ENCODE results near the gene KLF13. TPM values are rescaled to one million over a fixed set of nuclear protein-coding genes. Genes with fewer than 3 reads are reported as not detected.
A peak's percentile ranks its signal among the peaks of the same experiment; 100 is the strongest.

KLF13 gene
- total RNA-seq, 1 donor: 58.6 TPM

DNA sequence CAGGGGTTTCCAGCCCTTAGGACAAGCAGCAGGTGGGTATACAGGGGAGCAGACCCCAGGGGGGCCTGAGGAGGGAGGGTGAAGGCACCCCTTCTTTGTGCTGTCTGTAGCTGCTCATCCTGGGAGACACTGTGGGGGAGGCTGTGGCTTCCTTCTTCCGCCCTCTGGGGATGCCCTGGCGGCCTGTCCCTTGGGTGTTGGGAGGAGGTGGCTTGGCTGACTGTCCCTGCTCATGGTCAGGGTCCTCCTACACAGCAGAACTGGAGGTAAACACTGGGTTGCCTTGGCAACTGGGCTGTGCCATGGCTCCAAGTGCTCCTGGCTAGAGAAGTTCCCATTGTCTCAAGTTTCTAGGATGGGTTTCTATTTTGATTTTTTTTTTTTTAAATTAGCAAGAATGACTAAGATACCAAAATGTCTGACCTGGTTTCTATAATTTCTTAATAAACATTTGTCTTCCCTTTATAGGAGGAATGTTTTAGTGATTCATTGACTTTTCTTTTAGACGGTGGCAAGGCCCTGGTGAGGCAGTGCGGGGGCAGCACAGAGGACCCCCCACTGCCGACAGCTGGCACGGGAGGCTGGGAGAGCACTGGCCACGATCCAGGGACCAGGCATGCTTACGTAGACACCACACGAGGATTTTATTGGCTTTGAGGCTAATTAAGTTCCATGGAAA, 12.4 kb downstream of the KLF13 start:
- no peaks in the 10 kb centered on the region for H3K36me3 ChIP-seq (ENCODE audit: insufficient read depth, low read length)
- peak overlapping the region; percentile 76 for H3K4me2 ChIP-seq (ENCODE audit: insufficient read depth, low read length)
- peaks cover 78% of the 10 kb centered on the region for H4K20me1 ChIP-seq (ENCODE audit: insufficient read depth, low read length)
- H3K27me3 ChIP-seq (ENCODE audit: insufficient read depth, low read length): no peaks in the 10 kb centered on the region
- H3K79me2 ChIP-seq (ENCODE audit: insufficient read depth, low read length): peaks cover 94% of the 10 kb centered on the region
- TF ChIP-seq, protein P1, sequence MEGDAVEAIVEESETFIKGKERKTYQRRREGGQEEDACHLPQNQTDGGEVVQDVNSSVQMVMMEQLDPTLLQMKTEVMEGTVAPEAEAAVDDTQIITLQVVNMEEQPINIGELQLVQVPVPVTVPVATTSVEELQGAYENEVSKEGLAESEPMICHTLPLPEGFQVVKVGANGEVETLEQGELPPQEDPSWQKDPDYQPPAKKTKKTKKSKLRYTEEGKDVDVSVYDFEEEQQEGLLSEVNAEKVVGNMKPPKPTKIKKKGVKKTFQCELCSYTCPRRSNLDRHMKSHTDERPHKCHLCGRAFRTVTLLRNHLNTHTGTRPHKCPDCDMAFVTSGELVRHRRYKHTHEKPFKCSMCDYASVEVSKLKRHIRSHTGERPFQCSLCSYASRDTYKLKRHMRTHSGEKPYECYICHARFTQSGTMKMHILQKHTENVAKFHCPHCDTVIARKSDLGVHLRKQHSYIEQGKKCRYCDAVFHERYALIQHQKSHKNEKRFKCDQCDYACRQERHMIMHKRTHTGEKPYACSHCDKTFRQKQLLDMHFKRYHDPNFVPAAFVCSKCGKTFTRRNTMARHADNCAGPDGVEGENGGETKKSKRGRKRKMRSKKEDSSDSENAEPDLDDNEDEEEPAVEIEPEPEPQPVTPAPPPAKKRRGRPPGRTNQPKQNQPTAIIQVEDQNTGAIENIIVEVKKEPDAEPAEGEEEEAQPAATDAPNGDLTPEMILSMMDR (IDR thresholded peaks at IDR 0.05; ENCODE audit: extremely low read depth, low read depth, low read length): no peak
- H3K4me1 ChIP-seq (ENCODE audit: insufficient read depth, low read length): peaks cover 21% of the 10 kb centered on the region
- peak overlapping the region; percentile 97 for H3K27ac ChIP-seq (ENCODE audit: low read depth, low read length)
- DNase-seq (ENCODE audit: insufficient read length, low spot score, missing footprints): peak; percentile 97
- H3K4me3 ChIP-seq (ENCODE audit: insufficient read depth, low read length): peak overlapping the region; percentile 53
- no peaks in the 10 kb centered on the region for H3K9me3 ChIP-seq (ENCODE audit: low read depth, low read length)
- H2AFZ ChIP-seq (ENCODE audit: low read length): no peak overlapping the region

DNA sequence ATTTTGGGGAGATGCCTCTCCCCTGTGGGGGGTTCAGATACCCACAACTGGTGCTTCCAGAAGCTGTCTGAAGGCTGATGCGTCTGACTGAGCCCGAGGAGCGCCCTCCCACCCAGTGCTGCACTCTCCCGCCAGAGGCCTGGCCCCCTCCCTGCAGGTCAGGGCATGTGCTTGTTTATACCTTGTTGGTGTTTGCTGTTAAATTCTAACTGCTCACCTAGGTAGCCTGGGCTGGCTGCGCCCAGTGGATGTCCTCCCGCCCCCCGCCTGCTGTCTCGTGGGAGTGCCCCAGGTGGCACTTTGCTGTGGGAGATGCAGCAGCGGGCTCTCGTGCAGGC, 12.9 kb downstream of the KLF13 start:
- H3K4me1 ChIP-seq (ENCODE audit: insufficient read depth, low read length): peaks cover 21% of the 10 kb centered on the region
- TF ChIP-seq, protein P1 (IDR thresholded peaks at IDR 0.05; ENCODE audit: extremely low read depth, low read depth, low read length): no peak
- peak overlapping the region; percentile 97 for H3K27ac ChIP-seq (ENCODE audit: low read depth, low read length)
- no peaks in the 10 kb centered on the region for H3K9me3 ChIP-seq (ENCODE audit: low read depth, low read length)
- peaks cover 96% of the 10 kb centered on the region for H3K79me2 ChIP-seq (ENCODE audit: insufficient read depth, low read length)
- H4K20me1 ChIP-seq (ENCODE audit: insufficient read depth, low read length): peaks cover 78% of the 10 kb centered on the region
- no peak for DNase-seq (ENCODE audit: insufficient read length, low spot score, missing footprints)
- peak overlapping the region; percentile 52 for H3K4me3 ChIP-seq (ENCODE audit: insufficient read depth, low read length)
- H3K4me2 ChIP-seq (ENCODE audit: insufficient read depth, low read length): peak overlapping the region; percentile 76
- no peaks in the 10 kb centered on the region for H3K36me3 ChIP-seq (ENCODE audit: insufficient read depth, low read length)
- H2AFZ ChIP-seq (ENCODE audit: low read length): no peak overlapping the region
- H3K27me3 ChIP-seq (ENCODE audit: insufficient read depth, low read length): no peaks in the 10 kb centered on the region

DNA sequence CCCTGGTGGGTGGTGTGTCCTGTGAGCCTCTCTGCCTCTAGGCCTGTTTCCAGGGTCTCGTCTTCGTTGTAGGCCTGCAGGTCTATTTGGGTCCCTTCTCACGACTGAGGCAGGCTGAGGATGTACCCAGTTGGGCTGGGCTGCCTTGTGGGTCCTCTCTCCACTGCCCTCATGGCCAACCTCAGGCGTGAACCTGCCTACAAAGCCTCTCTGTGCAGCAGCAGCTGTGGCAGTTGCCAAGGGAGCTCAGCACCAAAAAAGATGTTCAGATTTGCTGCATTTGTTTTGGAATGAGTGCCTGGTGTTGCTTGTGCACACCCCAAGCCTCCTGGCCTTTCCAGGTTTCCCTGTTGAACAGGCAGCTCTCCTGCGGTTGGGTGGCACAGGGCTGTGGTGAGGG, 13.4 kb downstream of the KLF13 start:
- H3K79me2 ChIP-seq (ENCODE audit: insufficient read depth, low read length): peaks cover 96% of the 10 kb centered on the region
- no peak overlapping the region for H2AFZ ChIP-seq (ENCODE audit: low read length)
- TF ChIP-seq, protein P1 (IDR thresholded peaks at IDR 0.05; ENCODE audit: extremely low read depth, low read depth, low read length): no peak
- H3K9me3 ChIP-seq (ENCODE audit: low read depth, low read length): no peaks in the 10 kb centered on the region
- no peak overlapping the region for H3K4me3 ChIP-seq (ENCODE audit: insufficient read depth, low read length)
- peak overlapping the region; percentile 97 for H3K27ac ChIP-seq (ENCODE audit: low read depth, low read length)
- no peaks in the 10 kb centered on the region for H3K36me3 ChIP-seq (ENCODE audit: insufficient read depth, low read length)
- peaks cover 21% of the 10 kb centered on the region for H3K4me1 ChIP-seq (ENCODE audit: insufficient read depth, low read length)
- no peak for DNase-seq (ENCODE audit: insufficient read length, low spot score, missing footprints)
- no peak overlapping the region for H3K4me2 ChIP-seq (ENCODE audit: insufficient read depth, low read length)
- H4K20me1 ChIP-seq (ENCODE audit: insufficient read depth, low read length): peaks cover 78% of the 10 kb centered on the region
- no peaks in the 10 kb centered on the region for H3K27me3 ChIP-seq (ENCODE audit: insufficient read depth, low read length)

DNA sequence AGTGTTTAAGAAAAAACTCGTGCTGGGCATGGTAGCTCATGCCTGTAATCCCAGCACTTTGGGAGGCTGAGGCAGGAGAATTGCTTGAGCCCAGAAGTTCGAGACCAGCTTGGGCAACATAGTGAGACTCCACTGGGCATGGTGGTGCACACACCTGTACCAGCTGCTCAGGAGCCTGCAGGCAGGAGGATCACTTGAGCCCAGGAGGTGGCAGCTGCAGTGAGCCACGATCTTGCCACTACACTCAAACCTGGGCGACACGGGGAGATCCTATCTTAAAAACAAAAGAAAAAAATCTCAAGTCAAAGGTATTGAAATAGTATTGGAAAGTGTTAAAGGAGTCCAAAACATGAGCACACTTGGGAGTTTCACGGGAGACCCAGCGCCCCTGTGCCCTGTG, 14.0 kb downstream of the KLF13 start:
- no peak overlapping the region for H3K4me2 ChIP-seq (ENCODE audit: insufficient read depth, low read length)
- H3K27me3 ChIP-seq (ENCODE audit: insufficient read depth, low read length): no peaks in the 10 kb centered on the region
- no peak overlapping the region for H3K27ac ChIP-seq (ENCODE audit: low read depth, low read length)
- TF ChIP-seq, protein P1 (IDR thresholded peaks at IDR 0.05; ENCODE audit: extremely low read depth, low read depth, low read length): no peak
- no peak overlapping the region for H3K4me3 ChIP-seq (ENCODE audit: insufficient read depth, low read length)
- peaks cover 97% of the 10 kb centered on the region for H3K79me2 ChIP-seq (ENCODE audit: insufficient read depth, low read length)
- H3K36me3 ChIP-seq (ENCODE audit: insufficient read depth, low read length): no peaks in the 10 kb centered on the region
- no peak overlapping the region for H2AFZ ChIP-seq (ENCODE audit: low read length)
- peak; percentile 27 for DNase-seq (ENCODE audit: insufficient read length, low spot score, missing footprints)
- H3K9me3 ChIP-seq (ENCODE audit: low read depth, low read length): no peaks in the 10 kb centered on the region
- H3K4me1 ChIP-seq (ENCODE audit: insufficient read depth, low read length): peaks cover 21% of the 10 kb centered on the region
- H4K20me1 ChIP-seq (ENCODE audit: insufficient read depth, low read length): peaks cover 81% of the 10 kb centered on the region

Data from osteoblast (primary cell).